IMR-90 (cell line): ENCODE results near the gene PAQR4. TPM values are rescaled to one million over a fixed set of nuclear protein-coding genes. Genes with fewer than 3 reads are reported as not detected.

Experiments used
- ATAC-seq: fragments of 200-7000 bp; cut with Tn5 transposase; 2 replicates; pipeline ENCODE4 v1.9.1; 2020; ENCODE audit warnings: low read depth, mild to moderate bottlenecking, moderate library complexity
- BruUV-seq: library from RNA; stranded (reverse); fragments of 400-500 nt; replicated peaks from 2 replicates; lab custom pipeline; 2021; lab: Mats Ljungman, UMichigan
- CTCF ChIA-PET: fragments of 300-600 bp; formaldehyde crosslinking; extraction: SDS; loops from one replicate; lab custom pipeline; 2021; ENCODE audit warnings: antibody characterized with exemption; lab: Yijun Ruan, JAX
- POLR2A ChIA-PET: fragments of 300-600 bp; sonication (Branson Sonifier 250); formaldehyde crosslinking; loops from one replicate; lab custom pipeline; 2022; ENCODE audit warnings: antibody characterized with exemption; ENCODE audit not compliant: unreplicated experiment; lab: Charles Lee
- DNase-seq: peaks from one replicate; pipeline ENCODE4 v3.0.0; 2013
- H2AFZ ChIP-seq: replicated peaks from 2 replicates; pipeline ENCODE3; 2013; ENCODE audit warnings: low read length, mild to moderate bottlenecking; ENCODE audit not compliant: poor library complexity
- H2AK5ac ChIP-seq: 2 replicates; pipeline ENCODE4 v1.6.1; 2013; ENCODE audit warnings: low read depth, low read length, inconsistent platforms
- H2AK9ac ChIP-seq: replicated peaks from 2 replicates; pipeline ENCODE3; 2013; ENCODE audit warnings: mild to moderate bottlenecking, low read depth, low read length, moderate library complexity; ENCODE audit not compliant: poor library complexity
- H2BK120ac ChIP-seq: 2 replicates; pipeline ENCODE4 v1.6.1; 2013; ENCODE audit warnings: low read depth, low read length, inconsistent platforms
- H2BK15ac ChIP-seq: 3 replicates; pipeline ENCODE4 v1.6.1; 2013; ENCODE audit warnings: low read depth, low read length, inconsistent platforms
- H2BK20ac ChIP-seq: 2 replicates; pipeline ENCODE4 v1.6.1; 2013; ENCODE audit warnings: low read depth, mild to moderate bottlenecking, inconsistent platforms, low read length, moderate library complexity
- H2BK5ac ChIP-seq: 2 replicates; pipeline ENCODE4 v1.6.1; 2013; ENCODE audit warnings: mild to moderate bottlenecking, low read depth, low read length, inconsistent platforms; ENCODE audit not compliant: poor library complexity, severe bottlenecking
- H3K14ac ChIP-seq: replicated peaks from 2 replicates; pipeline ENCODE4 v1.6.1; 2013; ENCODE audit warnings: low read depth, low read length, inconsistent platforms
- H3K18ac ChIP-seq: 2 replicates; pipeline ENCODE4 v1.6.1; 2013; ENCODE audit warnings: low read depth, low read length, control low read depth
- H3K23ac ChIP-seq: 2 replicates; pipeline ENCODE4 v1.6.1; 2013; ENCODE audit warnings: low read depth, low read length, inconsistent platforms
- H3K27ac ChIP-seq: 2 replicates; pipeline ENCODE4 v1.5.1; 2013; ENCODE audit warnings: mild to moderate bottlenecking, control low read depth, low read length; ENCODE audit not compliant: insufficient read depth
- H3K27me3 ChIP-seq: 2 replicates; pipeline ENCODE4 v1.6.1; 2013; ENCODE audit warnings: low read length; ENCODE audit not compliant: control insufficient read depth, insufficient read depth
- H3K36me3 ChIP-seq: 2 replicates; pipeline ENCODE4 v1.6.1; 2013; ENCODE audit warnings: low read length, mixed read lengths; ENCODE audit not compliant: control insufficient read depth, insufficient read depth
- H3K4ac ChIP-seq: 2 replicates; pipeline ENCODE4 v1.6.1; 2013; ENCODE audit warnings: low read depth, low read length, inconsistent platforms
- H3K4me1 ChIP-seq: 2 replicates; pipeline ENCODE4 v1.6.1; 2013; ENCODE audit warnings: low read length, mixed read lengths; ENCODE audit not compliant: control insufficient read depth, insufficient read depth
- H3K4me2 ChIP-seq: 2 replicates; pipeline ENCODE4 v1.6.1; 2013; ENCODE audit warnings: low read depth, mild to moderate bottlenecking, control low read depth, low read length, moderate library complexity
- H3K4me3 ChIP-seq: 2 replicates; pipeline ENCODE4 v1.5.1; 2013; ENCODE audit warnings: low read depth, mild to moderate bottlenecking, control low read depth, low read length, moderate library complexity; ENCODE audit not compliant: insufficient read depth
- H3K56ac ChIP-seq: 2 replicates; pipeline ENCODE4 v1.6.1; 2013; ENCODE audit warnings: low read length, inconsistent platforms; ENCODE audit not compliant: insufficient read depth; ENCODE audit errors: extremely low read depth
- H3K79me1 ChIP-seq, 2 experiments: 2 replicates each; pipeline ENCODE4 v1.6.1; 2013; ENCODE audit warnings: low read length in 2 of 2, inconsistent platforms in 1 of 2, low read depth in 1 of 2
- H3K9ac ChIP-seq: 2 replicates; pipeline ENCODE4 v1.6.1; 2013; ENCODE audit warnings: low read depth, low read length, control low read depth
- H3K9me1 ChIP-seq: 2 replicates; pipeline ENCODE4 v1.6.1; 2013; ENCODE audit warnings: low read length, inconsistent platforms; ENCODE audit not compliant: insufficient read depth
- H3K9me3 ChIP-seq: 2 replicates; pipeline ENCODE4 v1.6.1; 2013; ENCODE audit warnings: low read length; ENCODE audit not compliant: control insufficient read depth, insufficient read depth
- H4K20me1 ChIP-seq: 2 replicates; pipeline ENCODE4 v1.6.1; 2013; ENCODE audit warnings: low read length, inconsistent platforms; ENCODE audit not compliant: insufficient read depth
- H4K5ac ChIP-seq: 2 replicates; pipeline ENCODE4 v1.6.1; 2013; ENCODE audit warnings: mild to moderate bottlenecking, low read depth, low read length, control low read depth
- H4K8ac ChIP-seq, 2 experiments: 2 replicates each; pipeline ENCODE4 v1.6.1; 2013; ENCODE audit warnings: low read depth in 2 of 2, low read length in 2 of 2, control low read depth in 1 of 2, inconsistent platforms in 1 of 2
- H4K91ac ChIP-seq: 2 replicates; pipeline ENCODE4 v1.6.1; 2013; ENCODE audit warnings: low read depth, low read length, inconsistent platforms; ENCODE audit not compliant: insufficient read depth
- BHLHE40 ChIP-seq: fragments of 150-350 bp; IDR thresholded peaks from 2 replicates; pipeline ENCODE4 v1.6.1; 2016; ENCODE audit warnings: mild to moderate bottlenecking, low read depth, low read length
- CEBPB ChIP-seq: IDR thresholded peaks from 2 replicates; pipeline ENCODE4 v1.6.1; 2012; ENCODE audit warnings: low read depth, low read length, improper control_type of control experiment
- CHD1 ChIP-seq: IDR thresholded peaks from 2 replicates; pipeline ENCODE4 v1.6.1; 2012; ENCODE audit warnings: low read depth, low read length, improper control_type of control experiment
- CTCF ChIP-seq: conservative IDR thresholded peaks from 2 replicates; pipeline ENCODE4 v1.5.1; 2012; ENCODE audit warnings: mild to moderate bottlenecking, low read depth, low read length, improper control_type of control experiment
- ELK1 ChIP-seq: fragments of 150-350 bp; IDR thresholded peaks from 2 replicates; pipeline ENCODE4 v1.6.1; 2016; ENCODE audit warnings: low read depth, mild to moderate bottlenecking, low read length, moderate library complexity, borderline replicate concordance
- FOS ChIP-seq: fragments of 150-350 bp; IDR thresholded peaks from 2 replicates; pipeline ENCODE4 v1.6.1; 2016; ENCODE audit warnings: low read depth, low read length
- MAFK ChIP-seq: IDR thresholded peaks from 2 replicates; pipeline ENCODE4 v1.6.1; 2012; ENCODE audit warnings: low read depth, low read length, improper control_type of control experiment
- MXI1 ChIP-seq: IDR thresholded peaks from 2 replicates; pipeline ENCODE4 v1.6.1; 2012; ENCODE audit warnings: low read depth, mild to moderate bottlenecking, low read length, moderate library complexity, borderline replicate concordance
- NFE2L2 ChIP-seq: fragments of 150-350 bp; IDR thresholded peaks from 2 replicates; pipeline ENCODE4 v1.6.1; 2016; ENCODE audit warnings: low read depth, mild to moderate bottlenecking, low read length
- POLR2A ChIP-seq: IDR thresholded peaks from 2 replicates; pipeline ENCODE4 v1.6.1; 2012; ENCODE audit warnings: mild to moderate bottlenecking, low read depth, low read length
- RAD21 ChIP-seq: IDR thresholded peaks from 2 replicates; pipeline ENCODE4 v1.6.1; 2012; ENCODE audit warnings: low read length, improper control_type of control experiment
- RCOR1 ChIP-seq: IDR thresholded peaks from 2 replicates; pipeline ENCODE4 v1.6.1; 2012; ENCODE audit warnings: mild to moderate bottlenecking, low read length, improper control_type of control experiment; ENCODE audit not compliant: insufficient replicate concordance
- RFX5 ChIP-seq: IDR thresholded peaks from 2 replicates; pipeline ENCODE4 v1.8.0; 2012; ENCODE audit warnings: low read depth, mild to moderate bottlenecking, low read length, moderate library complexity
- USF2 ChIP-seq: fragments of 150-350 bp; IDR thresholded peaks from 2 replicates; pipeline ENCODE4 v1.6.1; 2017; ENCODE audit warnings: mild to moderate bottlenecking, antibody characterized with exemption, low read length, low read depth
- WGBS, 2 experiments: methylation state at CpG; one replicate each; pipeline versions ENCODE4 v1.1.5 to v1.1.7; 2013; ENCODE audit warnings: missing lambda C conversion rate in 2 of 2; ENCODE audit not compliant: insufficient read length in 1 of 2; ENCODE audit errors: extremely low coverage in 2 of 2; 5-methylcytosine and 5-hydroxymethylcytosine counted together
- dilution Hi-C: fragments of 300-500 bp; cut with HindIII; formaldehyde crosslinking; loops from one replicate; pipeline ENCODE4 v1.14.3; 2018; ENCODE audit warnings: low sequenced_read_pairs; ENCODE audit not compliant: unreplicated experiment
- in situ Hi-C: fragments of 300-500 bp; cut with MboI; formaldehyde crosslinking; loops from 3 replicates; pipeline ENCODE4 v1.14.3; 2019; ENCODE audit warnings: low sequenced_read_pairs, inconsistent platforms, mixed read lengths
- intact Hi-C: fragments of 100-400 bp; cut with micrococcal nuclease; formaldehyde crosslinking; loops from 2 replicates; pipeline ENCODE4 v1.10.0; 2022
- polyA plus RNA-seq, 3 experiments: library from polyadenylated mRNA; depleted of rRNA; stranded (reverse); fragments of >200 nt; gene quantifications; 2 replicates each; pipeline ENCODE4 v1.2.3, GENCODE V29; 2012; ENCODE audit warnings: low replicate concordance in 1 of 3
- total RNA-seq: library from RNA; depleted of rRNA; stranded (reverse); fragments of >200 nt; gene quantifications from 2 replicates; pipeline ENCODE4 v1.2.3, GENCODE V29; 2012

Gene PAQR4
- total and polyA plus RNA-seq, 2 of the 4 experiments (the other 2 are of a cell fraction): 2.2 to 10.0 TPM

GRCh38 chr16:3019594-3020246 lies 50.6 kb downstream of the PAQR4 start:
- H3K4me1 ChIP-seq: peaks cover 11% of the 10 kb centered on the region
- peak overlapping the region; percentile 78; the same call in 1 of the 3 replicates for H2BK15ac ChIP-seq
- in situ Hi-C loops: no loop called here
- H3K9me3 ChIP-seq: no peaks in the 10 kb centered on the region
- H3K4me2 ChIP-seq: peak overlapping the region; percentile 99
- no TSS peak for BruUV-seq
- ChIA-PET POLR2A (interaction anchor here (0.5 to 0.7 kb wide), 5 partner anchors 10 to 120 kb away, joined by 4 to 13 read pairs (median 6); no protein-coding TSS in a partner anchor), CTCF (interaction anchor here (0.5 to 2.7 kb wide), 3 partner anchors 12 to 1153 kb away, joined by 3 to 12 read pairs (median 8); no protein-coding TSS in a partner anchor)
- peak overlapping the region; percentile 70; the same call in 1 of the 2 replicates for H4K91ac ChIP-seq
- dilution Hi-C loops: no loop called here
- peak overlapping the region; percentile 86 for H2BK120ac ChIP-seq
- H2BK20ac ChIP-seq: peak overlapping the region; percentile 95; the same call in 1 of the 2 replicates
- H3K79me1 ChIP-seq: peaks cover 0 to 27% of the 10 kb centered on the region in 2 experiments; a peak in 2 of 4 replicates
- peak overlapping the region; percentile 96 for H2AFZ ChIP-seq
- WGBS, 2 experiments: 50% methylated on average over 15 of the region's 40 CpGs; no CpG with 5 or more reads in 1 of the 2 experiments
- DNase-seq (no peak), ATAC-seq (no peak)
- H2BK5ac ChIP-seq: peak overlapping the region; percentile 70
- H4K8ac ChIP-seq: peak overlapping the region; percentile 38 to 75; a peak in 3 of 4 replicates
- peaks cover 31% of the 10 kb centered on the region for H4K20me1 ChIP-seq
- peaks cover 11% of the 10 kb centered on the region for H3K36me3 ChIP-seq
- H3K4me3 ChIP-seq: peak overlapping the region; percentile 77
- peak overlapping the region; percentile 93 for H3K4ac ChIP-seq
- peaks cover 2% of the 10 kb centered on the region; the same call in 1 of the 2 replicates for H3K27me3 ChIP-seq
- peak overlapping the region; percentile 79; the same call in 1 of the 2 replicates for H3K27ac ChIP-seq
- H3K23ac ChIP-seq: peak overlapping the region; percentile 76; the same call in 1 of the 2 replicates
- intact Hi-C loops: no loop called here
- no peak overlapping the region for H3K56ac ChIP-seq
- H2AK9ac ChIP-seq: peak overlapping the region; percentile 38
- H4K5ac ChIP-seq: no peak overlapping the region
- peak overlapping the region; percentile 91 for H2AK5ac ChIP-seq
- H3K18ac ChIP-seq: peak overlapping the region; percentile 12; the same call in 1 of the 2 replicates
- H3K9me1 ChIP-seq: no peaks in the 10 kb centered on the region
- H3K14ac ChIP-seq: peak overlapping the region; percentile 83; the same call in 1 of the 2 replicates
- peak overlapping the region; percentile 64; the same call in 1 of the 2 replicates for H3K9ac ChIP-seq
- TF ChIP-seq FOS: no peak
- no peak for TF ChIP-seq ELK1
- TF ChIP-seq CHD1: no peak
- TF ChIP-seq RFX5: no peak
- TF ChIP-seq MXI1: no peak
- TF ChIP-seq RCOR1: no peak
- TF ChIP-seq USF2: no peak
- no peak for TF ChIP-seq BHLHE40
- TF ChIP-seq CEBPB: no peak
- TF ChIP-seq CTCF: no peak
- TF ChIP-seq POLR2A: no peak
- TF ChIP-seq NFE2L2: no peak
- TF ChIP-seq MAFK: no peak
- TF ChIP-seq RAD21: no peak
